GM12874 (cell line): Measurements from ENCODE around the gene OR2H2.

ENCODE experiments used
- TF ChIP-seq, protein P1 (sequence below): IDR thresholded peaks from 2 replicates; pipeline ENCODE4 v1.5.1; 2011; ENCODE audit warnings: low read depth, mild to moderate bottlenecking, control low read depth, low read length, moderate library complexity; ENCODE audit not compliant: insufficient read depth

OR2H2 gene

DNA sequence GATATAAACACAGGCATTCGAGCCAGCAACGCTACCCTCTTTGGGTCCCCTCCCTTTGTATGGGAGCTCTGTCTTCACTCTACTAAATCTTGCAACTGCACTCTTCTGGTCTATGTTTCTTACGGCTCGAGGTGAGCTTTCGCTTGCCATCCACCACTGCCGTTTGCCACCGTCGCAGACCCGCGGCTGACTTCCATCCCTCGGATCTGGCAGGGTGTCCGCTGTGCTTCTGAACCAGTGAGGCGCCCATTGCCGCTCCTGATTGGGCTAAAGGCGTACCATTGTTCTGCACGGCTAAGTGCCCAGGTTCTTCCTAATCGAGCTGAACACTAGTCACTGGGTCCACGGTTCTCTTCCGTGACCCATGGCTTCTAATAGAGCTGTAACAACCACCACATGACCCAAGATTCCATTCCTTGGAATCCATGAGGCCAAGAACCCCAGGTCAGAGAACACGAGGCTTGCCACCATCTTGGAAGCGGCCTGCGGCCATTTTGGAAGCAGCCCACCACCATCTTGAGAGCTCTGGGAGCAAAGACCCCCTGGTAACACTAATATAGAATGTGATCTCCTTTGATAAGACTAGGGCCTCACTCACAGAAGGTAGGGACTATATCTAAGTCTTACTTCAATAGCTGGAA, 26.4 kb upstream of the OR2H2 start:
- TF ChIP-seq, protein P1, sequence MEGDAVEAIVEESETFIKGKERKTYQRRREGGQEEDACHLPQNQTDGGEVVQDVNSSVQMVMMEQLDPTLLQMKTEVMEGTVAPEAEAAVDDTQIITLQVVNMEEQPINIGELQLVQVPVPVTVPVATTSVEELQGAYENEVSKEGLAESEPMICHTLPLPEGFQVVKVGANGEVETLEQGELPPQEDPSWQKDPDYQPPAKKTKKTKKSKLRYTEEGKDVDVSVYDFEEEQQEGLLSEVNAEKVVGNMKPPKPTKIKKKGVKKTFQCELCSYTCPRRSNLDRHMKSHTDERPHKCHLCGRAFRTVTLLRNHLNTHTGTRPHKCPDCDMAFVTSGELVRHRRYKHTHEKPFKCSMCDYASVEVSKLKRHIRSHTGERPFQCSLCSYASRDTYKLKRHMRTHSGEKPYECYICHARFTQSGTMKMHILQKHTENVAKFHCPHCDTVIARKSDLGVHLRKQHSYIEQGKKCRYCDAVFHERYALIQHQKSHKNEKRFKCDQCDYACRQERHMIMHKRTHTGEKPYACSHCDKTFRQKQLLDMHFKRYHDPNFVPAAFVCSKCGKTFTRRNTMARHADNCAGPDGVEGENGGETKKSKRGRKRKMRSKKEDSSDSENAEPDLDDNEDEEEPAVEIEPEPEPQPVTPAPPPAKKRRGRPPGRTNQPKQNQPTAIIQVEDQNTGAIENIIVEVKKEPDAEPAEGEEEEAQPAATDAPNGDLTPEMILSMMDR, result no peak

DNA sequence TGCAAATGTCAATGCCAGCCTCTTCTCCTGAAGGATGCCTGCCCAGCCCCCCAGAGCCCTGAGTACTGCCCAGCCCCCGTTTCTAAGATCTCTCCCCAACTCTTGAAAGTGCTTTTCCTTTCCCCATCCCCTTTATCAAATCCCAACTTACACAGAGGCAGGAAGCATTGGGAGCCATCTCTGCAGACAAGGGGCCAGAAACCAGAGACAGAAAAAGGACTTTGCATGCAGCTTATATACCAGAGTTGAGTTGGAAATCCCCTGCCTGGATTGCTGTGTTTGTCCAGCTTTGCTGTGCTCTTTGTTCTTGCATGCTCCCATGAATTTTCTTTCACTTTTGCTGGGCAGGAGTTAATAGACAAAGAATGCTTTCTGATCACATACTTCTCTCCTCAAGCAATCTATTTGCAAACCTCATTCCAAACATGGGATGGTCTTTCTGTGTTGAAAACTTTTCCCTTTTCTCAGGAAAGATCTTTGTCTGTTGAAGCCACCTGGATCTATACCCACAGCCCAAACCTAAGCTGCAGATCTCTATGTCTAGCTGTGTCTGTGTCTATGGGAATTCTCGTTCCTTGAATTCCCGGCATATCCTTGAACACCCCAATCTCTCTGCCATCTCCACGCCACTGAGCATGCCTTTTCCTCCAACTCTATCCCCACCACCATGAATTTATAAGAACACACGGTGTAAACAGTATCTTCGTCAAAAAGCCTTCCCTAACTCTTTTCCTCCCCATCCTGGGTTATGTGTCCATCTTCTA, 25.2 kb upstream of the OR2H2 start, which contains the start of gene UBD:
TSS of gene UBD (minus strand) at position 209 of the 764 bp plus-strand sequence. CDS start at position 178, 31 bp downstream.
- TF ChIP-seq, protein P1, result no peak

DNA sequence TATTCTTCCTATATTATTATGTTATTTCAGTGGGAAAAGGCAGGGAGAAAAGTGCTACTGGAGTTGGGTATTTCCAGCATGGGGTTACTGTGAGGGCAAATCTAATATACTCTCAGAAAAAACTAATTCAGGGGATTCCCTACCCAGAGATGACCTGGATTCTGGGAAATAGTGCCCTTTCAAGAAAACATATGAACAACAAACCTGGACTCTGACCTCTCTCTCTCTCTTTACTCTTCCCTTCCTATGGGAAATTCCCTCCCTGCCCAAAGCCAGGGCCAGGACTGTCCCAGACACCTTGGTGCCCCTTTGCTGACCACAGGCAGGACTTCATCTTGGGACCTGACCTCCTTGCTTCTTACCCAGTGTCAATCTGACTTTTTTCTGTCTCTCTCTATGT, 23.8 kb upstream of the OR2H2 start:
- TF ChIP-seq, protein P1, result no peak

DNA sequence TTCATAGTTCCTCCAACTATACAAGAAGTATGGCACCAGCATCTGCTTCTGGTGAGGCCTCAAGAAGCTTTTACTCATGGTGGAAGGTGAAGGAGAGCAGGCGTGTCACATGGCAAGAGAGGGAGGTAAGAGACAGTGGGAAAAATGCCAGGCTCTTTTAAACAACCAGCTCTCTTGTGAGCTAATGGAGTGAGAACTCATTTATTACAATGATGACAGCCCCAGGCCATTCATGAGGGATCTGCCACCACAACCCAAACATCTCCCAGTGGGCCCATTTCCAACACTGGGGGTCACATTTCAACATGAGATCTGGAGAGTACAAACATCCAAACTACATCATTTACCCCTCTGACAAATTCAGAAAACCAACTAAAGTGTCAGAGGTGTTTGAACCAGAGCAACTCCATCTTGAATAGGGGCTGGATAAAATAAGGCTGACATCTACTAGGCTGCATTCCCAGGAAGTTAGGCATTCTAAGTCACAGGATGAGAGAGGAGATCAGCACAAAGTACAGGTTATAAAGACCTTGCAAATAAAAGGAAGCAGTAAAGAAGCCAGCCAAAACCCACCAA, 23.2 kb upstream of the OR2H2 start:
- TF ChIP-seq, protein P1, result no peak

DNA sequence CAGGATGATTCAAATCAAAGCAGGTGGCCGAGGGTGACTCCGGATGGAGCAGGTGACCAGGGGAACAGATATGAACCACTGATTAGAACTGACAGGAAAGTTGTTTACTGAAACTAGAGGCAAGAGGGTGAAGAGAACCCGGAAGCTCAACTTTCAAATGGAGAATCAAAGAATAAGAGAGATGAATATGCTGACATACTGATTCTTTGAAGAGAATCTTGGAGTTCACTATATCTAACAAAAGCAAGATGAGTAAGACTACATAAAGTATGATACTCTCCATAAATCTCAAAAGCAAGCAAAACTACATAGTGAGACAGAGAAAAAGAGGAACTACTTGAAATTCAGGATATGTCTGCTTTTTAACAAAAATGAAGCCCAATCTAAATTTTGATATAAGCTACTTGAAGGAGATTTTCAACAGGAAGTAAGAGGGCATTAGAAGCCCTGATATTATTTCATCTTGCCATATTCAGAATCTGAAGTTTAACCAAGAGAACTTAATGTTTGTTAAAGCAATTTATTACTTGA, 21.4 kb upstream of the OR2H2 start:
- TF ChIP-seq, protein P1, result no peak

DNA sequence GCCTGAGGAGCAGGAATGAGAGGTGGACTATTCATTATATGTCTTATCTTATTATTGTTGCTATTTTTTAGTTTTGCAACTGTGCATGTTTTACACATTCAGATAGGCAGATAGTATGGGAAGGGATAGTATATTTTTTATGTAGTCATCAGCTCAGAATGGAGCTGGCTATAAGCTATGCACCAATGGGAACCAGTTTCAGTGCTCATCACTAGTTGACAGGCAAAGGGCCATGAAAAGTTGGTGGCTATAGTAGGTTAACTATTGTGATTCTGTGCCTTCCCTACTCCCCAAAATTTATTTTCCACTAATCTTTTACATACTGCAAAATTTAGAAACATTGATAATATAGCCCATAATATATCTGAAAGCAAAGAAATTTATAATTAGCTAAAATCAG, 20.0 kb upstream of the OR2H2 start:
- TF ChIP-seq, protein P1, result no peak

DNA sequence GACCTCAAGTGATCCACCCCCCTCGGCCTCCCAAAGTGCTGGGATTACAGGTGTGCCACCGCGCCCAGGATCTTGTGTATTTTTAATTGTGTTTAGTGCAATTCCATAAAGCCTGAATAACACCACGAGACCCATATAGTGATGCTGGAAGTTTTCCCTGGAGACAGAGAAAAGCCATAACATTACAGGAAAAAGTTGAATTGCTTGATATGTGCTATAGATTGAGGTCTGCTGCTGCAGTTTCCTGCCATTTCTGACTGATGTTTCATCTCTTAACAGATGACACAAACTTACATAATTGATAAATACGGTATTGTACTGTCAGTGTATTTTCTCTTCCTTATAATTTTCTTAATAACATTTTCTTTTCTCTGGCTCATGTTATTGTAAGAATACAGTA, 18.1 kb upstream of the OR2H2 start:
- TF ChIP-seq, protein P1, result no peak
